Loucy (cell line): ENCODE data around the gene IGSF1.

ENCODE experiments used
- CTCF ChIP-seq: fragments of 200-600 bp; sonication (generic); conservative IDR thresholded peaks from 2 replicates; pipeline ENCODE4 v1.5.1; 2014; ENCODE audit warnings: mild to moderate bottlenecking, antibody characterized with exemption, low read length
- EZH2phosphoT487 ChIP-seq: fragments of 200-600 bp; IDR thresholded peaks from 2 replicates; pipeline ENCODE4 v1.6.1; 2018; ENCODE audit warnings: antibody characterized with exemption, mild to moderate bottlenecking, moderate library complexity, borderline replicate concordance

GRCh38 chrX:131288188-131288587 lies 918 bp downstream of the IGSF1 start:
- no peak for TF ChIP-seq EZH2phosphoT487
- TF ChIP-seq CTCF, result no peak
